Measurements from ENCODE around the gene CASS4.

Gene CASS4

DNA sequence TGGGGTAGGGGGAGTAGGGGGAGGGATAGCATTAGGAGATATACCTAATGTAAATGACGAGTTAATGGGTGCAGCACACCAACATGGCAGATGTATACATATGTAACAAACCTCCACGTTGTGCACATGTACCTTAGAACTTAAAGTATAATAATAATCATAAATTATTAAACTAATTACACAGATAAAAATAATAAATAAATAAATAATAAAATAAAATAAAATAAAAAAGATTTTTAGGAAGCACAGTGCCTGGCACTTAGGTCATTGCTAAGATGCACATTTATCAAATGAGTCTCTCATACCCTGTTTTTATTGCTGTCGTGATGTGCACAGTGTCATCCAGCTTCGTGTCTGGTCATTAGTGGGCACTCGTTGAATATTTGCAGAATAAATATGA, 37.4 kb downstream of the CASS4 start:
- DNase-seq, result no peak

DNA sequence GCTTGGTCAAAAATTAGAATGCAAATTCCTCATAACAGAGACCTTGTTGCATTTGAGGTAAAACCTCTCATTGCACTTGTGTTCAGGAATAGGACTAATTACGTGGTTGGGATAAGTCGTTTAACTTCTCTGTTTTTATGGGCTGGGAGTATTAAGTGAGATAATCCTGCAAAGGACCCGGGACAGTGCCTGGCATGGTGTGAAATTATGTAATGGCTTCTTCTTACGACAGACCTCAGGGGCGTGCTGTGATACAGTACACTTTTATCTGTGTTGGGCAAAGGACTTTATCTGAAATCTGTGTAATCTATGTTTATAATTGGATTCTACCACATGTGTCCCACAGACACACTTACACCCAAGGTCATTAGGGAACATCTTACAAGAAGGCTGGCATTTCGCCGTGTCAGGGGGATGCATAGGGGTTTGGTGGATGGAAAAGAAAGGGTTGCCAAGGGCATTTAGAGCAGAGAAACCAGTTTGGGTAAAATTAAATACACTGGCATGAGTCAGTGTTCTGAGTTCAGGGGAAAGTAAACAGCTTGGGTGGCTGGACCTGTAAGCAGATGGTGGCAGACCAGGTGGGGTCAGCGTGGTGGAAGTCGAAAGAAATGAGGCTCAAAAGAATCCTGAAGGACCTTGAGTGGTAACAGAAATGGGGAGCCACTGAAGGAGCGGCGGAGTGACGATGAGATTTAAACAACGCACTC, 39.2 kb downstream of the CASS4 start:
- no peak for DNase-seq

DNA sequence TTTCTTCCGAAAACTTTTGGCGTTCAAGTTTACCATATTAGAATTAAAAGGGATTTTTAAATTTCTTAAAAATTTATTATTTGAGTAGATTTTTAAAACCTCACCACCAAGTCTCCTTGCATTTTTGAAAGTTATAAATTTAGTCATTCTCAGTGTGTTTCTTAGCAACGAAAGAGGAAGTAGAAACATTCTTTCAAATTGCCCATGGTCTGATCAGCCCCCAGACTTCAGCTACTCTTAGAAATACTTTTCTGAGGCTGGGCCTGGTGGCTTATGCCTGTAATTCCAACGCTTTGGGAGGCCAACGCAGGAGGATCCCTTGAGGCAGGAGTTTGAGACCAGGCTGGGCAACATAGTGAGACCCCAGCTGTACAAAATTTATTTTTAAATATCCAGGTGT, 41.3 kb downstream of the CASS4 start:
- no peak for DNase-seq

DNA sequence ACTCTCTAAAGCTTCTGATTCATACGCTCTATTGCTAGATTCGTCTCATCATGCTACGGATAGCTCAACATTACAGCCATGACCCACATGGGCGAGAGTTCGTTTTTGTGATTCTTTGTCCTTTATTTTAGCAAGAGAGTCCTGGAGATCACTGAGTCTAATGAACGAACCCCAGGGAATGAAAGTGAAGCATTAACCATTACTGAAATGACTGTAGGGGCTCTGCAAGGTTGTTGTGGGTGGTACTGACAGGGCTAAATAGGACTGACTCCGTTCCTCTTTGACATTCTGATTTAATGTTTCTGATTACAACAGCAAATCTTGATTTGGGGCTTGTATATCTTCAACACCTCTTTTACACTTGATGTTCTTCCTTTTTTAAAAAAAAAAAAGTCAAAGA, 42.7 kb downstream of the CASS4 start:
- DNase-seq, result no peak

DNA sequence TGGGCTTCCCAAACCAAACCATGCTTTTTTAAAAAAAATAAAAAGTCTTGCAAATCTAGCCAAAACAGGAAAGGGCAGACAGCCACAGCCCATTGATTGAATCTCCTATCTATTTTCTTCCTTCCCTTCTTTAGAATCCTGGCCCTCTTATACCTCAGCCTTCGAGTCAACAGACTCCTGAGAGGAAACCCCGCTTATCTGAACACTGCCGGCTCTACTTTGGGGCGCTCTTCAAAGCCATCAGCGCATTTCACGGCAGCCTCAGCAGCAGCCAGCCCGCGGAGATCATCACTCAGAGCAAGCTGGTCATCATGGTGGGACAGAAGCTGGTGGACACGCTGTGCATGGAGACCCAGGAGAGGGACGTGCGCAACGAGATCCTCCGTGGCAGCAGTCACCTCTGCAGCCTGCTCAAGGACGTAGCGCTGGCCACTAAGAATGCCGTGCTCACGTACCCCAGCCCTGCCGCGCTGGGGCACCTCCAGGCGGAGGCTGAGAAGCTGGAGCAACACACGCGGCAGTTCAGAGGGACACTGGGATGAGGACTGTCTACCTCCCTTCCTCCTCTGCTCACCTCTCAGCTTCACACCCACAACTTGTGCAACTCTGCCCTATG, 46.3 kb downstream of the CASS4 start:
- DNase-seq, result no peak

DNA sequence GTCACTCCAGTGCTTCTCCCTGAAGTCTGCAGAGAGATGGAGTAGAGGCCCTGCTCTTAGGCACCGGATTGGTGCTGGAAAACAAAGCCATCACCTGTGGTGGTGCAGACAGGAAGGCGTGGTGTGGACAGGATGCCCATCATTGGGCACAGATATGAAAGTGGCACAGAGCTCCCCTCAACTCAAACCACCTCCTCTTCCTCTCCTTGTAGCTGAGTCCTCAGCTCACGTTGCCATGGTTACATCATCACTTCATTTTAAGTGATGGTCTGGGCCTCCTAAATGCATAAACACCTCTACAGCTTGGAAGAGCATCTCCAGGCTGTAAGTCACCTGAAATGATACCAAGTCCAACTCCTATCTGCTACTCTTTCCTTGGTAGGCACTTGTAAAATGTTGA, 48.4 kb downstream of the CASS4 start:
- no peak for DNase-seq

DNA sequence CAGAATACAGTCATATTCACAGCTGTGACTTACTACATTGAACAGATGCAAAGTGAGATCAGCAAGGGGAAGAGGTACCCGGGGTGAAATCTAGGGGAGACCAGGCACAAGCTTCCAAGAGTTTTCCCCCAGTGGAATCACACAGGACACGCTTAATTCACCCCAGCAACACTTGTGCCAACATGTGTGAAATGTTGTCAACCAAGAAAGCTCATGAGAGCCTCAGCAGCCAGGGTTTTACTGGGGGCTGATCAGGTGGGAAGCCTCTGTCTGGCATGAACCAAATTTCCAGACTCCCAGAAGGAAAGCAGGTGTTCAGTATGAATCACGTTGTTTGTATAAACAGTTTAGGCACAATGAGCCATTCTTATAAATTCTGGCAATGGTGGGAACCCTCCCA, 49.5 kb downstream of the CASS4 start:
- no peak for DNase-seq

DNA sequence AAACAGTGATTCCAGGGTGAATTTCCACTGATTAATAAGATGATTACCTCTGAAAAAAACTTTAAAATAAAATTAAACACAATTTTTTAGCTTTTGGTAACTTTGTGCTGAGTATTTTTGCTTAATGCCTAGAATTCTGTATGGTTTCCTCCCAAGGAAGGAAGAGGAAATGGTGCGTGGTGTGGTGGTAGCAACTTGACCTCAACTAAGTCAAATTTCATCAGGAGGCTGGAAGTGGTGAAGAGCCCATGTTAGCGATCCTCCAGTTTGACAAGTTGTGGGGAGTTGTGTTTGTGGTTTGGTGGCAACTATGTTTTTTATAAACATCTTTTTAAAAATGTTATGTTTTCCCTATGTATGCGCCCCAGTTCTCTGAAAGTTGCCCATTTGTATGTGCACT, 51.4 kb downstream of the CASS4 start:
- no peak for DNase-seq

DNA sequence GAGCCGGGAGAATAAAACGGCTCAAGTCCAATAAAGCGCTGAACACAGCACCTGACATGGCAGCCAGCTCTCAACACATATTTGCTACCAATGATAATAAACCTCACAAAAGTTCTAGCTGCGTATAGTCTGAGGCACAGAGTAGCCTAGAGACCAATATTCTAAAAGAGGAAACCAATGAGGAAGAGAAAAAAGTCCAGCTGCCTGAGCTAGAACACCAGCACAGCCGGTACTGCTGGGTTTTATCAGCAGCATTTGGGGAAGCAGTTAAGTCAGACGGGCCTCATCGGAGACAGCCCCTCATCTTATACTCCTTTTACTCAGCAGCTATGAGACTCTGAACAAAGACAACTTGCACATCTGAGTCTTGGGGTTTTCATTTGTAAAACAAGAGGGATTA, 53.9 kb downstream of the CASS4 start:
- DNase-seq, result peak in 1 of 2 donors; percentile 27

DNA sequence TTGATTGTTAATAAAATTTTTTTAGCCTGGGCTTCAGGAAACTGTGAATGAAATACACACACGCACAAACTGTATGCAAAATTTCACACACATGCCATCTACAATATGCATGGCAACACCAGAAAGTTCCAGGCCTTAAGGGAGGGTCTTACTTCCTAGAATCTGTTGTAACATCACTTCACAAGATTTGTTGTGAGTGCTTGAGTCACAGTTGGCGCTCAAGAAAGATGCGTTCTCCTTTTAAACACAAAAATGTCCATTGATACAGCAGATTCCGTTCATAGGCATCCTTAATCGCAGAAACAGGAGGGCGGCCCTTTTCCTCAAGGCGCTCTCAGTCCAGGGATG, 55.9 kb downstream of the CASS4 start:
- no peak for DNase-seq

DNA sequence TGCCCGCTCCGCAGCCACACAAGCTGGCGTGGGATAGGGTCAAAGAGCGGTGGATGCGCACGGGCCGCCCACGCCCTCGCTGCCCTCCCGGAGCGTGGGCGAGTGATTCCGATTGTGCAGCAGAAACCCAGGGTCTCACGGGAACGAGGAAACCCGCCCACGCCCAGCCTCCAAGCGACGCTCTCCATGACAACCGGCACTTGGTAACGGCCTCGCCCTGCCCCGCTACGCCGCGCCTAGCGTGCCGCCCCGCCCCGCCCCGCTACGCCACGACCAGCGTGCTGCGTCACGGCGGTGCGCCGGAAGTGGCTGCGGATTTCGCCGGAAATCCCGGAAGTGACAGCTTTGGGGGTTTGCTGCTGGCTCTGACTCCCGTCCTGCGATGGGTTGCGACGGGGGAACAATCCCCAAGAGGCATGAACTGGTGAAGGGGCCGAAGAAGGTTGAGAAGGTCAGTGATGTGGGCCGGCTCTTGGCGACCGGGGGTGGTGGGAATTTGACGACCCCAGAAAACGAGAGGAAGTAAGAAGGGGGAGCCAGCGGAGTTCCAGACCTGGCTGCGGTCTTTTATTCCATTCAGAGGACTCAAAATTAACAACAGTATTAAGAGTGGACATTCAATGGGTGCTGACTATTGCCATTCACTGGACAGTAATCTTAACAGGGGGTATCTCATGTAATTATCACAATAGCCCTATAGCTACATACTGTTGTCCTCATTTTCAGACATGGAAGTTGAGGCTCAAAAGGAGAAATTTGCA, 56.4 kb downstream of the CASS4 start, which contains the start of gene RTF2:
RTF2 (plus strand) TSS at position 312 of the 761 bp plus-strand sequence; CDS start at position 383, 71 bp downstream.
- DNase-seq, result peak; percentile 87 to 92

DNA sequence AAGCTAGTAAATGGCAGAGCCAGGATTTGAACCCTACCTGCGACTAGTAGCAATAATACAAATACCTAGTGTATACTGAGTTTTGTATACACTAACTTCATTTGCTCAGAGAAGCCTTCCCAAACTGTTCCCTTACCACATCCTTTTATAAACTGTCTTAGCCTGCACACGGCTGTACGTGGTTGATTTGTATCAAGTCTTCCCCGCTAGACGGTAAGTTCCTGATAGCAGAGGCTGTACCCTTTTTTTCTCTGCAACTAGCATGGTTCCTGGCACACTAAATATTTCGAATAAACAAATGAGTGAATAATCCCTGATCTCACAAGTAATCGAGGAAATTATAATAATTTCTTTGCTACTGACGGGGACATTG, 57.0 kb downstream of the CASS4 start:
- DNase-seq, result no peak

DNA sequence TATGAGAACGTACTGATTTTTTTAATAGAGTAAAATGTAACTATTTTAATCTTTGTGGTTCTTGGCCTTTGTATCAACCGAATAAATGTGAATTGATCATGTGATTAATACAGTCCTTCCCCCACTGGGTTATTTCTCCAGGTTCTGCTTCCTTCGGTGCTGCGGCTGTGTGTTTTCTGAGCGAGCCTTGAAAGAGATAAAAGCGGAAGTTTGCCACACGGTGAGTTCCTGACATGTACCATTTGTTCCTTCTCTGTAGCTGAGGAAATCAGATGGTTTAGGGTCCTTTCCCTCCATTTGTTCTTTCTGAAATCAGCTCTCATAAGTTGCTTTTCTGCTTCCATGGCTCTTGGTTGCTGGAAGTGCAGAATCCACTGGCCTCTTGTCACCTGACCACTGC, 71.9 kb downstream of the CASS4 start:
- no peak for DNase-seq

DNA sequence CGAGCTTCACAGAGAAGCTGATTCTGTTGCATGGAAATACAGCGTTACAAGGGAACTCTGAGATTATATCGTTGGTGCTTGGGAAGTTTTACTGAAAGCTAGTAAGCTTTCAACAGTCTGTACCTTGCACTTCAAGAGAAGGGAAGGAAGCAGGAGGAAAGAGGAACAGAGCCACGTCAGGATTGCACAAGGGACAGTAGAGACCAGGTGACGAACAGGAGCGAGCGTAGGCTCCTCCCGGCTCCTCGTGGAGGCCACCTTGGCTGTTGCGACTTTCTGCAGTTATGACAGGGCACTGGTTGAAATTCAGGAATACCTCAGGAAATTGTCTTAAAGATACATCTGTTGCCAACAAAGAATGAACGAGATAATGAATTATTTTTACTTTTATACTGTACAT, 75.2 kb downstream of the CASS4 start:
- DNase-seq, result no peak

DNA sequence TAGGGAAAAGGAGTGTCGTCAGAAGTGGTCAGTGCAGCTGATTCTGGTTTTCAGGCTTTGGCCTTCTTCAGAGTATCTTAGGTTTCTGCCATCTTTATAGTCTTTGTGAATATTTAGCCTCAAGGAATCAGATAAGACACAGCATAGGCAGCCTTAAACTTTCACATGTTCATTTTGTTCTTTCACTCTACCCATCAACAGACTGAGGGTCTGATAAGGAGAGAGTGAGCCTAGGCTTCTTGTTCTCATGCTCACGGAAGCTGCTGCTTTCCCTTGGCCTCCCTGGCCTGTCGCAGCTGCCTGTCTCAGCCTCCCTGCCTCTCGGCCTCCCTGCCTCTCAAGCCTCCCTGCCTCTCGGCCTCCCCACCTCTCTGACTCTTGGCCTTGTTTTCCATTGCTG, 76.5 kb downstream of the CASS4 start:
- DNase-seq, result no peak

DNA sequence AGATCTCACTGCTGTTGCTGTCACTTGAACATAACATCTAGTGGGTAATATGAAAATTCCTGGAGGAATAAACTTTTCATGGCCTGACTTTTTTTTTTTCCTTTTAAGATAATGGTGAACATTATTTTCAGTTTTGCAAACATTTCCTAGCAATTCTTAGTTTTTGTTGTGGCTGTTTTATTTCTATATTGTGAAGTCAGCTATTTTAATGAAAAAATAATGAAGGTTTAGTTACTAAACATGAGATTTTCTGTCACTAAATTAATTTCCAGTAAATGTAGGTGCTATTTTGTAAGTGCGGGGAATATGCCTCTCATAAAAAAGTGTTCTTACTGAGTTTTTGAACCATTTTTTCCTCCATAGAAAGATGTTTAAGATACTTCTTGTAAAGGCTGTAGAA, 89.1 kb downstream of the CASS4 start:
- DNase-seq, result no peak

DNA sequence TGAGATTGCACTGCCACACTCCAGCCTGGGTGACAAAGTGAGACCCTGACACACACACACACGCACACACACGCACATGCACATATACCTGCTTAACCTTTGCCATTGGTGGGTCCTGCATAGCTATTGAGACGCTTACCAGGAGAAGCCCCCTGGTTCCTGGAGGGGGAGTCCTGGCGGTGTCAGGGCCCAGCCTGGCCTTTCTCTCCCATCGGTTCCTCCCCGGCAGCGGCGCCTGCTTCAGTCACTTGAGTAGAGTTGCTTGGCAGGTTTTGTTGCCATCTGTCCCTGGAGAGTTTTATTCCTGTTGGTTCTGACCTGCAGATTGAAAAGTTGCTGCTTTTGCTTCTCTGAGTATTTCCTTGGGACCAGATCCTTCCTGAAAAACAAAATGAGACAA, 91.9 kb downstream of the CASS4 start:
- no peak for DNase-seq

DNA sequence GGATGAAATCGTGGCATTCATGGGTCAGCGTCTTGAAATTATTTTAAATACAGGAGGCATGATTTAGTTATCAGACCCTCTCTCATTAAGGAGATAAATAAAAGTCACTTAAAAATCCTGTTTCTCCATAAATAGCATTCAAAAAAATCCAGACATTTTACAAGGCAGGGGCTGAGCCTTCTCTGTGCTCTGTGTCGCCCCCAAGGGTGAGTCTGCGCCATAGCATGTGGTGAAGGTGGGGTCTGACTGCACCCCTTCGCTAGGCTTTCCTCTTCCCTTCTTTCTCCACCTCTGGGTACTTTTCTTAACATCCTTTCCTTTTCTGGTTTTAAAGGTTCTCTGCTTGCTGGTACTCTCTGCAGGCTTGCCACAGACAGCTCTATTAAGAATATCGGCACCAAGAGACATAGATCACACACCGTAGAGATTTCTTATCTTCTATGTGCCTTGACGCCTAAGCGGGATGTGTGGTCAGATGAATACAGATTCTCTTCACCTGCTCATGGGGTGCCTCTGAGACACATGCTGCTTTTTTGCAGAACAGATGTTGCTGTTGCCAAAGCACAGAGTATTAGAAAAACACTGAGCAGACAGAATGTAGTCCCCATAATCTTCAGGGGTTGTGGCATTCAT, 92.4 kb downstream of the CASS4 start:
- DNase-seq, result no peak

DNA sequence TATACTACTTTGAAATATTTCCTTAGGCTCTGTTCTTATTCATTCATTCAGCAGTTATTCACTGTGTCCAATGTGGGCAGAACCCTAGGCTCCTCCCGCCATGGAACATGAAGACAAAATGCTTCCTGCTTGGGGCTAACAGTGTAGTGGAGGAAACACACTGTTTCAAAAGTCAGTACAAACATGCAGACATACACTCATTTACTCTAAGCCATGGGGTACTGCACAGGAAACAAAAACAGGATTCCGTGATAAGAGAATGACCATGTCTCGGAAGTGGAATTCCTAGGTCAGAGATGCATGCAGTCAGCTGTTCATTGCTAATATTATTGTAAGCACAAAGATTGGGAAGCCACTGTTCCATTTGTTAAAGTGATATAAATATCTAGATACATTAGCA, 94.0 kb downstream of the CASS4 start:
- DNase-seq, result no peak

All from hippocampal formation (tissue), 2 donors.